SU-DHL-6 (cell line): ENCODE measurements around the gene TSKU.

Source experiments
- CTCF ChIP-seq: fragments of 200-600 bp; sonication (generic); IDR thresholded peaks from one replicate; pipeline ENCODE4 v1.5.1; 2017; ENCODE audit warnings: antibody characterized with exemption, mild to moderate bottlenecking, low read length, moderate library complexity; ENCODE audit not compliant: insufficient read depth, poor library complexity, severe bottlenecking
- EZH2phosphoT487 ChIP-seq: fragments of 200-600 bp; sonication (generic), shearing (Covaris generic); conservative IDR thresholded peaks from 2 replicates; pipeline ENCODE4 v1.6.1; 2018; ENCODE audit warnings: mild to moderate bottlenecking, antibody characterized with exemption, low read length, moderate library complexity, mixed read lengths

- no peak for TF ChIP-seq CTCF
- no peak for TF ChIP-seq EZH2phosphoT487
Measured at GRCh38 chr11:76742902-76743301, 40.3 kb upstream of the TSKU start.
